Mucosa of descending colon (tissue), 3 donors: ENCODE results near the gene FYB1. TPM values are rescaled to one million over a fixed set of nuclear protein-coding genes. Genes with fewer than 3 reads are reported as not detected.
A peak's percentile ranks its signal among the peaks of the same experiment; 100 is the strongest.

Experiments
- ATAC-seq: fragments of 200-7000 bp; cut with Tn5 transposase; one replicate; pipeline ENCODE4 v1.9.1; 2020; ENCODE audit warnings: mild to moderate bottlenecking, moderate library complexity
- DNase-seq, 3 donors: peaks; one replicate each; pipeline ENCODE4 v3.0.0-alpha.2; 2020
- H3K36me3 ChIP-seq: fragments of 200-600 bp; one replicate; pipeline ENCODE4 v1.8.0; 2021; ENCODE audit warnings: low read depth, mild to moderate bottlenecking
- H3K4me1 ChIP-seq: fragments of 200-600 bp; one replicate; pipeline ENCODE4 v1.8.0; 2021; ENCODE audit warnings: low read depth, mild to moderate bottlenecking
- H3K4me3 ChIP-seq: fragments of 200-600 bp; one replicate; pipeline ENCODE4 v1.8.0; 2021; ENCODE audit warnings: mild to moderate bottlenecking
- H3K9me3 ChIP-seq: fragments of 200-600 bp; one replicate; pipeline ENCODE4 v1.8.0; 2021; ENCODE audit warnings: mild to moderate bottlenecking
- intact Hi-C, 2 donors: fragments of 100-400 bp; cut with DNase I in 1 of 2; cut with micrococcal nuclease in 1 of 2; formaldehyde crosslinking; loops; one replicate each; pipeline versions ENCODE4 v1.11.0 to v1.11.1; 2022; cut with DNase I, micrococcal nuclease
- total RNA-seq, 3 donors: library from RNA; stranded (reverse); fragmentation: NEBNext Ultra II Directional in 2 of 3; extraction: Animal tissue kit (Norgen Biotek cat#: 25700) in 2 of 3; gene quantifications; one replicate each; pipeline versions ENCODE4 v1.2.1 to v1.2.4, GENCODE V29; 2021 to 2023
- TF ChIP-seq, protein P1 (sequence below): fragments of 200-600 bp; IDR thresholded peaks from one replicate; pipeline ENCODE4 v1.8.0; 2022; ENCODE audit warnings: antibody characterized with exemption, mild to moderate bottlenecking
- donor health status: DM: no; HTN: no; CAD: no; lungs with moderate emphysema.
- donor health status: DM: no; HTN: no; CAD: no.
- donor health status: DM: no; HTN: yes; CAD: no.

Gene FYB1
- total RNA-seq, 3 donors from 2014 or later: 11.5 to 19.4 (median 13.1) TPM

GRCh38 chr5:39214912-39215709 is 4.3 kb downstream of the FYB1 start:
- intact Hi-C loops: no loop called here
- Histone ChIP-seq H3K9me3 (no peaks in the 10 kb centered on the region), H3K4me1 (no peaks in the 10 kb centered on the region), H3K4me3 (no peak overlapping the region), H3K36me3 (no peaks in the 10 kb centered on the region)
- TF ChIP-seq, protein P1, sequence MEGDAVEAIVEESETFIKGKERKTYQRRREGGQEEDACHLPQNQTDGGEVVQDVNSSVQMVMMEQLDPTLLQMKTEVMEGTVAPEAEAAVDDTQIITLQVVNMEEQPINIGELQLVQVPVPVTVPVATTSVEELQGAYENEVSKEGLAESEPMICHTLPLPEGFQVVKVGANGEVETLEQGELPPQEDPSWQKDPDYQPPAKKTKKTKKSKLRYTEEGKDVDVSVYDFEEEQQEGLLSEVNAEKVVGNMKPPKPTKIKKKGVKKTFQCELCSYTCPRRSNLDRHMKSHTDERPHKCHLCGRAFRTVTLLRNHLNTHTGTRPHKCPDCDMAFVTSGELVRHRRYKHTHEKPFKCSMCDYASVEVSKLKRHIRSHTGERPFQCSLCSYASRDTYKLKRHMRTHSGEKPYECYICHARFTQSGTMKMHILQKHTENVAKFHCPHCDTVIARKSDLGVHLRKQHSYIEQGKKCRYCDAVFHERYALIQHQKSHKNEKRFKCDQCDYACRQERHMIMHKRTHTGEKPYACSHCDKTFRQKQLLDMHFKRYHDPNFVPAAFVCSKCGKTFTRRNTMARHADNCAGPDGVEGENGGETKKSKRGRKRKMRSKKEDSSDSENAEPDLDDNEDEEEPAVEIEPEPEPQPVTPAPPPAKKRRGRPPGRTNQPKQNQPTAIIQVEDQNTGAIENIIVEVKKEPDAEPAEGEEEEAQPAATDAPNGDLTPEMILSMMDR: no peak
- ATAC-seq (peak; percentile 31), DNase-seq (peak in 1 of 3 donors; percentile 52)

GRCh38 chr5:39213447-39214207 is 5.7 kb downstream of the FYB1 start:
- intact Hi-C loops: no loop called here
- Histone ChIP-seq H3K4me3 (no peak overlapping the region), H3K36me3 (no peaks in the 10 kb centered on the region), H3K9me3 (no peaks in the 10 kb centered on the region), H3K4me1 (no peaks in the 10 kb centered on the region)
- ATAC-seq (no peak), DNase-seq (no peak)
- TF ChIP-seq, protein P1: no peak

- Histone ChIP-seq H3K36me3 (no peaks in the 10 kb centered on the region), H3K4me1 (no peaks in the 10 kb centered on the region), H3K4me3 (no peak overlapping the region), H3K9me3 (no peaks in the 10 kb centered on the region)
- TF ChIP-seq, protein P1: no peak
- DNase-seq (no peak), ATAC-seq (peak; percentile 40)
- intact Hi-C loops: no loop called here
These were observed 7.6 kb downstream of the FYB1 start for GRCh38 chr5:39211773-39212172.

GRCh38 chr5:39209924-39210323 is 9.4 kb downstream of the FYB1 start:
- H3K36me3 ChIP-seq: no peaks in the 10 kb centered on the region
- H3K9me3 ChIP-seq: no peaks in the 10 kb centered on the region
- intact Hi-C loops: no loop called here
- no peak overlapping the region for H3K4me3 ChIP-seq
- peak; percentile 49 to 85 (median 60) for DNase-seq
- peak; percentile 80 for ATAC-seq
- no peaks in the 10 kb centered on the region for H3K4me1 ChIP-seq
- TF ChIP-seq, protein P1: no peak

DNA sequence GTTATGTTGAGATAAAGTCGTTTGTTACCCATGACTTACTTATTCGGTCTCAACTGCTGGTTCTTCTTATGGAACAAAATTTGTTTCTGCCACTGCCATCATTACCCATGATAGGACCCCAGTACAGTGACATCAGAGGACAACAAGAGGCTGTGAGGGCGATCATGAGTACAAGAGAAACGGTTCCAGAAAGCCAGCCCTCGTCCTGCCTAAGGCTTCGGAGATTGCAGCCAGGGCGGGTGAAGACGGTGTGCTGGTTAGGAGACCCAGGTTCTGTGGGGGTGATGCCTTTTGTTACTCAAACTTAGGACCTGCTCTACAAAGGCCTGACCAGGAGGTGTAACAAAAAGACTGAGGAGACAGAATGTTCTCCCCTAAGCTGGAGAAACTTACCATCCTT is 10.9 kb downstream of the FYB1 start:
- intact Hi-C loops: no loop called here
- Histone ChIP-seq H3K36me3 (no peaks in the 10 kb centered on the region), H3K4me1 (no peaks in the 10 kb centered on the region), H3K9me3 (no peaks in the 10 kb centered on the region), H3K4me3 (no peak overlapping the region)
- TF ChIP-seq, protein P1: no peak
- DNase-seq (no peak), ATAC-seq (no peak)
